ENCODE data around the gene KIAA0930.

The KIAA0930 gene

GRCh38 chr22:45239681-45240051, 1.0 kb downstream of the KIAA0930 start:
- Histone ChIP-seq H3K27me3 (ENCODE audit: insufficient read depth, low read length) (no peaks in the 10 kb centered on the region), H3K4me1 (ENCODE audit: insufficient read depth, low read length, severe bottlenecking) (peaks cover 38% of the 10 kb centered on the region), H3K9ac (ENCODE audit: low read length) (peak overlapping the region; percentile 71; the same call in 1 of the 2 replicates), H2AFZ (ENCODE audit: low read length) (no peak overlapping the region), H3K4me2 (ENCODE audit: low read length) (peak overlapping the region; percentile 98), H3F3A (ENCODE audit: insufficient read depth, low read length) (no peaks in the 10 kb centered on the region), H3K9me2 (ENCODE audit: low read depth, low read length) (no peaks in the 10 kb centered on the region), H3K36me3 (ENCODE audit: insufficient read depth, low read length) (peaks cover 9% of the 10 kb centered on the region; the same call in 1 of the 2 replicates), H3K79me2 (ENCODE audit: insufficient read depth, low read length) (no peaks in the 10 kb centered on the region), H4K20me1 (ENCODE audit: insufficient read depth, low read length) (no peaks in the 10 kb centered on the region), H3K27ac (ENCODE audit: low read depth, low read length, poor library complexity, severe bottlenecking) (no peak overlapping the region), H3K9me3 (ENCODE audit: low read length) (no peaks in the 10 kb centered on the region), H3K4me3 (ENCODE audit: low read depth, low read length, poor library complexity, severe bottlenecking) (peak overlapping the region; percentile 90)
- TF ChIP-seq EZH2 (IDR thresholded peaks at IDR 0.05; ENCODE audit: borderline replicate concordance, low read length), result no peak
- no peak for TF ChIP-seq CTCF (IDR thresholded peaks at IDR 0.05; ENCODE audit: low read length)

- Histone ChIP-seq H3K27ac (ENCODE audit: low read depth, low read length, poor library complexity, severe bottlenecking) (no peak overlapping the region), H3K4me3 (ENCODE audit: low read depth, low read length, poor library complexity, severe bottlenecking) (no peak overlapping the region), H3K4me2 (ENCODE audit: low read length) (peak overlapping the region; percentile 98), H3K9me2 (ENCODE audit: low read depth, low read length) (no peaks in the 10 kb centered on the region), H3K79me2 (ENCODE audit: insufficient read depth, low read length) (no peaks in the 10 kb centered on the region), H3K27me3 (ENCODE audit: insufficient read depth, low read length) (no peaks in the 10 kb centered on the region), H3K9ac (ENCODE audit: low read length) (no peak overlapping the region), H2AFZ (ENCODE audit: low read length) (no peak overlapping the region), H3K9me3 (ENCODE audit: low read length) (no peaks in the 10 kb centered on the region), H4K20me1 (ENCODE audit: insufficient read depth, low read length) (no peaks in the 10 kb centered on the region), H3K36me3 (ENCODE audit: insufficient read depth, low read length) (peaks cover 9% of the 10 kb centered on the region; the same call in 1 of the 2 replicates), H3K4me1 (ENCODE audit: insufficient read depth, low read length, severe bottlenecking) (peaks cover 39% of the 10 kb centered on the region), H3F3A (ENCODE audit: insufficient read depth, low read length) (no peaks in the 10 kb centered on the region)
- no peak for TF ChIP-seq CTCF (IDR thresholded peaks at IDR 0.05; ENCODE audit: low read length)
- TF ChIP-seq EZH2 (IDR thresholded peaks at IDR 0.05; ENCODE audit: borderline replicate concordance, low read length), result no peak
These were observed 1.6 kb downstream of the KIAA0930 start for GRCh38 chr22:45238957-45239680.

- Histone ChIP-seq H3K9me2 (ENCODE audit: low read depth, low read length) (no peaks in the 10 kb centered on the region), H2AFZ (ENCODE audit: low read length) (no peak overlapping the region), H4K20me1 (ENCODE audit: insufficient read depth, low read length) (no peaks in the 10 kb centered on the region), H3K4me2 (ENCODE audit: low read length) (no peak overlapping the region), H3K27me3 (ENCODE audit: insufficient read depth, low read length) (no peaks in the 10 kb centered on the region), H3K36me3 (ENCODE audit: insufficient read depth, low read length) (peaks cover 9% of the 10 kb centered on the region; the same call in 1 of the 2 replicates), H3K9ac (ENCODE audit: low read length) (no peak overlapping the region), H3K9me3 (ENCODE audit: low read length) (no peaks in the 10 kb centered on the region), H3K4me3 (ENCODE audit: low read depth, low read length, poor library complexity, severe bottlenecking) (no peak overlapping the region), H3K27ac (ENCODE audit: low read depth, low read length, poor library complexity, severe bottlenecking) (no peak overlapping the region), H3K4me1 (ENCODE audit: insufficient read depth, low read length, severe bottlenecking) (peaks cover 39% of the 10 kb centered on the region), H3F3A (ENCODE audit: insufficient read depth, low read length) (no peaks in the 10 kb centered on the region), H3K79me2 (ENCODE audit: insufficient read depth, low read length) (no peaks in the 10 kb centered on the region)
- TF ChIP-seq EZH2 (IDR thresholded peaks at IDR 0.05; ENCODE audit: borderline replicate concordance, low read length), result no peak
- no peak for TF ChIP-seq CTCF (IDR thresholded peaks at IDR 0.05; ENCODE audit: low read length)
These were observed 2.4 kb downstream of the KIAA0930 start for GRCh38 chr22:45238076-45238956.
